IMR-90 (cell line): ENCODE data around the gene RMC1.

Experiments used
- CEBPB ChIP-seq: IDR thresholded peaks from 2 replicates; pipeline ENCODE4 v1.6.1; 2012; ENCODE audit warnings: low read depth, low read length, improper control_type of control experiment
- CHD1 ChIP-seq: IDR thresholded peaks from 2 replicates; pipeline ENCODE4 v1.6.1; 2012; ENCODE audit warnings: low read depth, low read length, improper control_type of control experiment
- CTCF ChIP-seq: conservative IDR thresholded peaks from 2 replicates; pipeline ENCODE4 v1.5.1; 2012; ENCODE audit warnings: mild to moderate bottlenecking, low read depth, low read length, improper control_type of control experiment
- POLR2A ChIP-seq: IDR thresholded peaks from 2 replicates; pipeline ENCODE4 v1.6.1; 2012; ENCODE audit warnings: mild to moderate bottlenecking, low read depth, low read length
- RAD21 ChIP-seq: IDR thresholded peaks from 2 replicates; pipeline ENCODE4 v1.6.1; 2012; ENCODE audit warnings: low read length, improper control_type of control experiment
- RFX5 ChIP-seq: IDR thresholded peaks from 2 replicates; pipeline ENCODE4 v1.8.0; 2012; ENCODE audit warnings: low read depth, mild to moderate bottlenecking, low read length, moderate library complexity
- TF ChIP-seq, protein P1 (sequence below): fragments of 150-350 bp; IDR thresholded peaks from 2 replicates; pipeline ENCODE4 v1.6.1; 2017; ENCODE audit warnings: mild to moderate bottlenecking, antibody characterized with exemption, low read length, low read depth

DNA sequence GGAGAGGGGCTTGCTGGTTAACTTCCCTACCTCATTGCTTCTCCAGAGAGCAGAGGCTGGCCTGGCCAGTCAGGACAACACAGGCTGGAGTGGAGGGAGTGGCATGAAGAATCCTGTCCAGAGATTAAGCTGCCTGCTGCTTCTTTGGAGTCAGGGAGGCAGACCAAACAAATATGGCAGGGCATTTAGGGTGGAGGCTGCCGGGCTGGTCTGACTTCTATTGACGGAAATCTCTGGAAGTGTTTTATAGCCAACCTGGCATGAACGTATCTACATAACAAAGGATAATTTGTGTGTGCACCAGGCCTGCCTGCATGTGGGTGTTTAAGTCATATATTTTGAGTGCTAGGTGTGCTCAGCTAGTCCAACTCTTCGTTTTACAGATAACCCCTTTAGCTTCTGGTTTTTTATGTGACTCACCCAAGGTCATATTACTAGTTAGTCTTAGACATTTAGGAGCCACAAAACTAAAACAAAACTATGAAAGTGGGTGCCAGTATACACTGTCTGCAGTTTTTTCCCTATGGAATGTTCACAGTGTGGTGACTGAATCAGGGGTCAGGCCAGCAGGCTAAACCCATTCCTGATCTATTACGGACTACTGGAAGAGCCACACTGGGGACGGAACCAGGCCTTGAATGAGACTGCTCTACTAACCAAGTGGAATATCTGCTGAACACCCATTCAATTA lies 77.5 kb downstream of the RMC1 start:
- TF ChIP-seq CTCF: no peak
- TF ChIP-seq RAD21: no peak
- no peak for TF ChIP-seq RFX5
- no peak for TF ChIP-seq POLR2A
- no peak for TF ChIP-seq CEBPB
- TF ChIP-seq CHD1: no peak
- TF ChIP-seq, protein P1, sequence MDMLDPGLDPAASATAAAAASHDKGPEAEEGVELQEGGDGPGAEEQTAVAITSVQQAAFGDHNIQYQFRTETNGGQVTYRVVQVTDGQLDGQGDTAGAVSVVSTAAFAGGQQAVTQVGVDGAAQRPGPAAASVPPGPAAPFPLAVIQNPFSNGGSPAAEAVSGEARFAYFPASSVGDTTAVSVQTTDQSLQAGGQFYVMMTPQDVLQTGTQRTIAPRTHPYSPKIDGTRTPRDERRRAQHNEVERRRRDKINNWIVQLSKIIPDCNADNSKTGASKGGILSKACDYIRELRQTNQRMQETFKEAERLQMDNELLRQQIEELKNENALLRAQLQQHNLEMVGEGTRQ: no peak
